ENCODE measurements around the gene NTRK2.

The NTRK2 gene

GRCh38 chr9:84939774-84940173, 270.2 kb downstream of the NTRK2 start:
- DNase-seq (ENCODE audit: low spot score): no peak

- no peak for DNase-seq (ENCODE audit: low spot score)
Measured at GRCh38 chr9:84940294-84940693, 270.8 kb downstream of the NTRK2 start.

DNA sequence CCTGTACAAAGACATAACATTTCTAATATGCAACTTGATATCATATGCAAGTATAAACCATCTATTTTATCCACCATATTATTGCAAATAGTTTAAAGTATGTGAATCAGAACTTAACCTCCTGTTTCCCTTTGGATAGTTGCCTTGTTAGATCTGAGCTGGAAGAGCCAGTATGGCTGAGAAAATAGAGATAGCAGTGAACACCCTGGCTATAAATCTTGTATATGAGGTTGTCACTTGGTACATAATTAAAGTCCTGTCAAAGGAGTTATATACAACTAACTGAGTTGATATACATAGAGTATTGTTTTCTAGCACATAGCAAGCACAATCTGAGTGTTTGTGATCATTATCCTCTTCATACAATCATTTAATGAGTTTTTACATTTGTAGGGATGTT, 272.3 kb downstream of the NTRK2 start:
- no peak for DNase-seq (ENCODE audit: low spot score)

DNA sequence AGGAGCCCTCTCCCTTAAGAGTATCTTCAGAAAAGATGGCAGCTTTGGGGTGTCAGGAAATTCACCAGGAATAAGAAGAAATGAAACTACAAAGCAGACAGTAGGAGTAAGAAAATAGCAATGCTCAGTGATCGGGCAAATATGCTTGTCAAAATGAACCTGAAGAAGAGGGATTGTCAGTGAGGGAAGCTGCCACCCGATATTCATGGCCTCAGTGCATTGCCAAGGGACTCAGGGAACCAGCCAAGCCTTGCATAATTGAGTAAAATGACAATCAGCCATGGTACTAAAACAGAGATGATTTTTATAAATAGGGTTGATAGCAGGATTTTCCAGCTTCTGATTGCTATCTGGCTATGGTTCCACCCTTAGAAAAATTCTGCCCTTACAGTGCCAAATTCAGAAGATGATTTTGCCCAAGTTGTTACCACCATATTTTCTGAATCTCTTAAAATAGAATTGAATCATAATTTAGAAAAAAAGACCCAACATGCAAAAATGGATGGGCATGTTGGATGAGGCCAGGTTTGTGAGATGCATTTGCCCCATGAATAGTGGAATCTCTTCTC, 274.0 kb downstream of the NTRK2 start:
- no peak for DNase-seq (ENCODE audit: low spot score)

GRCh38 chr9:84945878-84946538, 276.5 kb downstream of the NTRK2 start:
- DNase-seq (ENCODE audit: low spot score): no peak

GRCh38 chr9:84947412-84947972, 278.0 kb downstream of the NTRK2 start:
- no peak for DNase-seq (ENCODE audit: low spot score)

- DNase-seq (ENCODE audit: low spot score): no peak
Measured at GRCh38 chr9:84949258-84949657, 279.7 kb downstream of the NTRK2 start.

- DNase-seq (ENCODE audit: low spot score): no peak
Measured at GRCh38 chr9:84949971-84950370, 280.4 kb downstream of the NTRK2 start.

DNA sequence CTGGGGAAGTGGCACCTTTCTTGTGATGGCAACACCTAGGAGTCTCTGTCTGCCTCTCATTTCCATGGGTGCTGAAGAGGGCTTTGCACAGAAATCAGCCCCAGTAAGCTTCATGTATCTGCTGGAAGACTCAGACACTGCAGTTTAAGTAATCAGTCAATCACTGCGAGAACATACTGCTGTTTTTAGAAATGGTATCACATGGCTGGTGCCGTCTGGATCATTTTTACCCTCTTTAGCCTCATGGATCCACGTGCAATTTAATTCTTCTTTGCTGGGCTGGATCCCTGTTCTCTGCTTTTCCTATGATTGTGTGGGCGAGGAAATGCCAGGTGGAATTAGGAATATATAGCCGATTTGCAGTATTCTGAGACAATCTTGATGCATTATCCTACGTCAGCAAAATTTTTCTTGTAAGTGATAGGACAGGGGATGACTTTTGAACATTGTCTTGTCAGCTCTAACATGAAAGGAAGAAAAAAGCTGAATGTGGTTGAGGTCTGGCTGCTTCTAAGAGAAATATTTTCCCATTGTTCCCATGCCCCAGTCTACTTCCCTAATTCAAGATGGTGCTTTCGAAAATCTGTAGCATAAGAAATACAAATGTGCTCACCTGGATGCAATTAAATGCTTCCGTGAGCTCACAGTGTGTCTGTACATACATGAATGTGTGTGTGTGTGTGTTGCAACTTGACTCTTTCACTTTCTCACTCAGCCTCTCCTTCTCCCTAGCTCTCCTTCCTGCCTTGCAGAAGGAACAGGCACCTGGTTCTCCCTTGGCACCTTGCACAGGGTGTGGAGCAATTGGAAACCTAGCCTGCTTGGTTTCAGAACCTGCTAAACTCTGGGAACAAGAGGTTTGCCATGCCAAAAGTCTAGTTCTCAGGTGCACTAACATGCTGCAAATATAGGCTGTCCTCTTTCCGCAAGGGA, 281.6 kb downstream of the NTRK2 start:
- DNase-seq (ENCODE audit: low spot score): no peak

DNA sequence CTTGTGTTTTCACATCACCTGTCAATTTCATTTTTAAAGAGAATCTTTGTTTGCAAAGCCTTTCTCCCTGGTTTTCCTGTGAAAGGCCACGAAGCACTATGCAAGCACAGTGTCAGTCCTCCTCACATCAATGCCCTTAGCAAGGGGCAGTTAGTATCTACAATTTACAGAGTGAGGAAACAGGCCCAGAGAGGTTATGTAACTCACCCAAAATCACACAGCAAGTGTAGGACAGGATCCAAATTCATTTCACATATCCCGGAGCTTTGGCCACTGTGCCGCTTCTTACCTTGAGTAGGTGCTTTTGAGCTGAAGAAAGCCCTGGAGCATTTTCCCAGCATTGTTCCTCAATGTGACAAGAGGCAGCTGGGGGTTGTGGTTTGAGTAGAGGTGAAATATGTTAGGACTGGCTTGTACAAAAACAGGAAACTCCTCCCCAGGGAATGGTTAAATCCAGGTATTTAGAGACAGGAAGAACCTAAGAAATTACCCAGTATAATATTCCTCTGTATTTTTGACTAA, 283.8 kb downstream of the NTRK2 start:
- DNase-seq (ENCODE audit: low spot score): no peak

GRCh38 chr9:84953797-84954705, 284.5 kb downstream of the NTRK2 start:
- DNase-seq (ENCODE audit: low spot score): peak; percentile 76

GRCh38 chr9:84955155-84955554, 285.6 kb downstream of the NTRK2 start:
- DNase-seq (ENCODE audit: low spot score): no peak

DNA sequence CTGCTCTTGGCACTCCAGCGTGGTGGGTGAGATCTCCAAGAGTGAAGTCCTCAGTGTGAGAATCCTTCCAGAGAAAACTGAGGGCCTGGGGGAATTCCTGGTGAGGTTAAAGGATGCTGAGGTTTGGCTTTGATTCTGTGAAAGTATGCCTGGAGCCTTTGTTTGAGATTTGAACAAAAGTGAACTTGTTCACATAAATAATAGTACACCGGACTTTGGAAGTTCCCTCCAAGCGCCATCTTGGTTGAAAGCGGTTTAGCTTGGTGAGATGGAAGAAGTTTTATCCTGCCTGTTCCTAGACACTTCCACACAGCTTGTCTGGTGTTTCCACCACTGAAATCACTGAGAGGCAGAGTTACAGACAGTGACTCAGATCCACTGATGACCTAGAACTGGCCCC, 286.4 kb downstream of the NTRK2 start:
- no peak for DNase-seq (ENCODE audit: low spot score)

- no peak for DNase-seq (ENCODE audit: low spot score)
Measured at GRCh38 chr9:84959339-84959738, 289.8 kb downstream of the NTRK2 start.

DNA sequence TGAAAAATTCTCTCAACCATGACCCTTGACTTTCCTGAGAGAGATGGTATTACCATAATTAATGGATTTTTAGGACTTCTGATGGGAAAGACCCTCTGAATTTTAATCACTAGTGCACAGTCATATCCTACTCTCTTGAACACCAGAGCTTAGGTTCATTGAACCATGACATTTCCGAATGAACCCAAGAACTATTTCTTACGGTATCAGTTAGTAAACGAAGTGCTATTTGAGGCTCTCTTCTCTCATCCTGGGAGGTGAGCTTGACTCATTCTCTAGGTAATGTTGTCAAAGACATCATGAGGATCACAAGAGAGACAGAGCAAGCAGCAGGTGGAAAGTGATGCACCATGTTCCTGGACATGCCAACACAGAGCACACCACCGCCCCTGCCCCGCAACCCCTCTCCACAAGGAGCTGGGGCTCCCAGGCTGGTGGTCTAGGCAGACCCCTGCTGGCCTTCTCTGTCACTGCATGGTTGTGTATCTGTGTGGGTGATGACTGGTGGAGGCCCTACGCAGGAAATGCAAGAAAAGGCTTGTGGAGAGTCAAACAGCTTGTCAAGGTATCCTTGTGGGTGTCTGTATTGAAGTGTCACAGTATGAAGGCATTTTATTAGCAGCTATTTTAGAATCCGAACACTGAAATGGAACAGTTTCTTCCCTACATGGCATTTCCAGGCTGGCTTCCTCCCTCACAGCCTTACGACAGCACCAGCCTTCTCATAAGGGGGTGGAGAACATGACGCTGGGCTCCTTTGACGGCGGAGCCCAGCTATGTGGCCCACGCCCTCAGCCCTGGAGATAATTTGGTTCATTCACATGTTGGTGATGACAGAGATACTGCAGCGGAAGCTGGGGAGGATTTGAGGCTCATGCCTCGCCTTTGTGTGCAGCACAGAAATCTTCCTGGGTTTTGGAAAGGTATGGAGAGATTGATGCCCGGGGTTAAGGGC, 297.6 kb downstream of the NTRK2 start:
- no peak for DNase-seq (ENCODE audit: low spot score)

- DNase-seq (ENCODE audit: low spot score): no peak
Measured at GRCh38 chr9:84969084-84969483, 299.6 kb downstream of the NTRK2 start.

GRCh38 chr9:84969736-84970135, 300.2 kb downstream of the NTRK2 start:
- no peak for DNase-seq (ENCODE audit: low spot score)

DNA sequence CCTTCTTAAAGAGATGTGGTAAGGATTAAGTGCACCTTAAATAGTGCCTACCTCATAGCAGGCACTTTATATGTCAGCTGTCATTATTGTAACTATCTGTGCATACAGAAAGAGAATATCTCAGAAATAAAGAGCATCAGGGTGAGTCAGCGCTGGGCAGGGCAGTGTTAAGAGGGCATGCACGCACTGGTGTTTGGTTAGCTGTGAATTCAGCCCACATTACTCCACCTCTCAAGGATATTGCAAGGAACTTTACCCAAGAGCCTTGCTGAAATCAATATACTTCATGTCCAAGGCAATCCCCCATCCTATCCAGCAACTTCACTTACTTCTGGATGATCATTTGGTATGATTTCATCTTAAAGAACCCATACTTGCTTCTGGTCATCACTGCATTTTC, 300.9 kb downstream of the NTRK2 start:
- no peak for DNase-seq (ENCODE audit: low spot score)

DNA sequence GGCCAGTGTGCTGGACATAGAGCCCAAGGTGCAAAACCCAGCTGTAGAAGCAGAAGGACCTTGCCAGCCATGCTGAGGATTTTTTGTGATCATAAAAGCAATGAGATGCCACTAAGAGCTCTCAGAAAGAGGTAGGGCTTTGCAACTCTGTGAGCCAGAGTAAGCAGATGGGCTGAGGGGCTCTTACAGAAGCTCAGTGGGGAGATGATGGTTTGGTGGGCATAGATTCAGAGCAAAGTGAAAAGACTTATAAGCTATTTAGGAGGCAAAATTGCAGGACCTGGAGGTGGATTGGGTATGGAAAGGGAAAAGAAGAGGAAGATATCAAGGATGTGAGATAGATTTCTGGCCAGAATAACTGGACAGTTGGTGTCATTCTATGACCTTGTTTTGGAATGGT, 302.0 kb downstream of the NTRK2 start:
- no peak for DNase-seq (ENCODE audit: low spot score)

GRCh38 chr9:84974258-84974657, 304.7 kb downstream of the NTRK2 start:
- no peak for DNase-seq (ENCODE audit: low spot score)

Data from D341Med (cell line).